Measurements from ENCODE around the gene VPS18. TPM values are rescaled to one million over a fixed set of nuclear protein-coding genes. Genes with fewer than 3 reads are reported as not detected.

The VPS18 gene
- total RNA-seq, 1 experiment from 2014 or later: 14.3 TPM

DNA sequence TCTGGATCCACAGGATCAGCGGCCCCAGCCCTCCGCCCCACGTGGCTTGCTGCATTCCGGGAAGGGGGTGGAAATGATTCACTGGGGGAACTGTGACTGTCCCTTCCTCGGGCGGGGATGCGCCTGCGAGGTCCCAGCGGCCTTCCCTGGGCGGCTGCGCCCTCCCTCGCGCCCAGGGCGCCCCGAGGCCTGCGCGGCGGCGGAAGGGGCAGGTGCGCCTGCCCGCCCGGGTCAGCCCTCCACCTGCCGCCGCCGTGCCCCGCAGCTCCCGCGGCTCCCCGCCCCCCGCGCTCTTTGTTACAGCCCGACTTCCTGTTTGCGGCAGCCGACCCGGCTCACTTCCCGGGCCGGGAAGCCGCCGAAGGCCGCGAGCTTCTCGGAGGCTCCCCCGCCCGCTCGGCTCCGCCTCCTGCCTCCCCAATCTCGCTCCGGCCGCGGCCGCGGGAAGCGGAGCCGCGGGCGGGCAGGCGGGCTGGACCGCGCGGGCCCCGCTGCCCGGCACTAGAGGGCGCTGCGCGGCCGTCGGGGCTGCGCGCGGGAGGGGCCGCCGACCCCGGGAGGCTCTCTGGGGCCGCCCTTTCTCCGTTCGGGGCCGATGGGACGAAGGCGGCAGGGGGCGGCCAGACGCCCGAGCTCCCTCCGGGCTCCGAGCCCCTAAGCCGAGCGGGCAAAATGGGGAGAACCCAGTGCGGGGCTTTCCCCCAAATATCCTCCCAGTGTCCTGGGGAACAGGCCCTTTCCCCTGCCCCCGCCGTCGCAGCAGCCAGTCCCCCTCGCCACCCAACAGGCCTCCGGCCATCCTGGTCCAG, 47.5 kb downstream of the VPS18 start:
- TF ChIP-seq, protein P1, sequence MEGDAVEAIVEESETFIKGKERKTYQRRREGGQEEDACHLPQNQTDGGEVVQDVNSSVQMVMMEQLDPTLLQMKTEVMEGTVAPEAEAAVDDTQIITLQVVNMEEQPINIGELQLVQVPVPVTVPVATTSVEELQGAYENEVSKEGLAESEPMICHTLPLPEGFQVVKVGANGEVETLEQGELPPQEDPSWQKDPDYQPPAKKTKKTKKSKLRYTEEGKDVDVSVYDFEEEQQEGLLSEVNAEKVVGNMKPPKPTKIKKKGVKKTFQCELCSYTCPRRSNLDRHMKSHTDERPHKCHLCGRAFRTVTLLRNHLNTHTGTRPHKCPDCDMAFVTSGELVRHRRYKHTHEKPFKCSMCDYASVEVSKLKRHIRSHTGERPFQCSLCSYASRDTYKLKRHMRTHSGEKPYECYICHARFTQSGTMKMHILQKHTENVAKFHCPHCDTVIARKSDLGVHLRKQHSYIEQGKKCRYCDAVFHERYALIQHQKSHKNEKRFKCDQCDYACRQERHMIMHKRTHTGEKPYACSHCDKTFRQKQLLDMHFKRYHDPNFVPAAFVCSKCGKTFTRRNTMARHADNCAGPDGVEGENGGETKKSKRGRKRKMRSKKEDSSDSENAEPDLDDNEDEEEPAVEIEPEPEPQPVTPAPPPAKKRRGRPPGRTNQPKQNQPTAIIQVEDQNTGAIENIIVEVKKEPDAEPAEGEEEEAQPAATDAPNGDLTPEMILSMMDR (IDR thresholded peaks at IDR 0.05; ENCODE audit: unreplicated experiment): no peak
- Mint-ChIP-seq H3K27me3 (ENCODE audit: unreplicated experiment) (no peaks in the 10 kb centered on the region), H3K9me3 (ENCODE audit: low read depth, unreplicated experiment) (no peaks in the 10 kb centered on the region), H3K4me1 (ENCODE audit: low read depth, unreplicated experiment) (no peaks in the 10 kb centered on the region), H3K4me3 (ENCODE audit: low read depth, unreplicated experiment) (peak overlapping the region; percentile 56), H3K36me3 (ENCODE audit: insufficient read depth, unreplicated experiment) (peaks cover 3% of the 10 kb centered on the region), H3K27ac (ENCODE audit: unreplicated experiment) (no peak overlapping the region)
- CTCF ChIA-PET: interaction anchor here (0.6 to 1.4 kb wide), 5 partner anchors 9 to 36 kb away, joined by 3 to 6 read pairs (median 3); partner anchors contain the start of gene CHAC1
- peak; percentile 71 for DNase-seq
- intact Hi-C loops (cut with micrococcal nuclease; ENCODE audit: unreplicated experiment): loop anchor here (10.0 kb wide), 1 partner anchor 243 kb away; no protein-coding TSS in a partner anchor
- BruUV-seq (replicated peaks): no TSS peak

DNA sequence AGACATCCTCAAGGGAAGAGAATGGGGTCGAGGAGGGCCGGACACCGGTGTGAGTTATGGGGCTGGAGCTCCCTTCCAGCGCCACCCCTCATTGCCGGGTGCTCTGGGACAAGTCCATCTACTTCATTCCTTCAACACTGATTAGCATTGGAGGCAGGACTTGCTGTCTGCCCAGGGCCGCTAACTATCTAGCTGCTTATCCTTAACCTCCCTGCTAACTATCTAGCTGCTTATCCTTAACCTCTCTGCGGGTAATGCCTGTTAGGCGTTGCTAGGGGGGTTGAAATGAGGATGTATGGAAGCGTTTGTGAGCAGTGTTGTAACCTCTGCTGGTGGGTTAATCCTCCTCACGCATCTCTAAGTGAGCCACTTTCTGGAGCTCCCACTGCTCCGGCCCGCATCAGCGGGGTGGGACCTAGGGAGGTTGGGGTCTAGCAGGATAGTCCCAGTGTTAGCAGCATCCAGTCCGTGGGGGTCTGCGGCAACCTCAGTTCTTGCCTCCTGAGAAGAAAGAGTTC, 48.1 kb downstream of the VPS18 start:
- TF ChIP-seq, protein P1 (IDR thresholded peaks at IDR 0.05; ENCODE audit: unreplicated experiment): no peak
- Mint-ChIP-seq H3K4me3 (ENCODE audit: low read depth, unreplicated experiment) (peak overlapping the region; percentile 56), H3K27ac (ENCODE audit: unreplicated experiment) (no peak overlapping the region), H3K4me1 (ENCODE audit: low read depth, unreplicated experiment) (no peaks in the 10 kb centered on the region), H3K9me3 (ENCODE audit: low read depth, unreplicated experiment) (no peaks in the 10 kb centered on the region), H3K27me3 (ENCODE audit: unreplicated experiment) (no peaks in the 10 kb centered on the region), H3K36me3 (ENCODE audit: insufficient read depth, unreplicated experiment) (peaks cover 3% of the 10 kb centered on the region)
- DNase-seq: no peak
- BruUV-seq (replicated peaks): no TSS peak
- intact Hi-C loops (cut with micrococcal nuclease; ENCODE audit: unreplicated experiment): loop anchor here (10.0 kb wide), 1 partner anchor 242 kb away; no protein-coding TSS in a partner anchor
- CTCF ChIA-PET: interaction anchor here (1.0 kb wide), 1 partner anchor 12 kb away, joined by 3 read pairs; no protein-coding TSS in a partner anchor

DNA sequence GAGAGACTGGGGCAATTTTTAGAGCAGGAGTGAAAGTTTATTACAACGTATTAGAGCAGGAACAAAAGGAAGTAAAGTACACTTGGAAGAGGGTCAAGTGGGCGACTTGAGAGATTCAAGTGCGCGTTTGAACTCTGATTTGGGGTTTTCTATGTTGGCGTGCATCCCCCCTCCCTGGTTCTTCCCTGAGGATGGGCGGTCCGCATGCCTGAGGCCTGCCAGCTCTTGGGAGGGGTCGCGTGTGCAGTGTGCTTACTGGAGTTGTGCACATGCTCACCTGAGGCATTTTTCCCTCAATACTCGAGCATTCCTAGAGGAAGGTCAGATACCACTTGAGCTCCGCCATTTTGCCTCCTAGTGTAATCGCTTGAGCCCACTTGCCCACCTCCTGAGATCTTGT, 48.6 kb downstream of the VPS18 start:
- Mint-ChIP-seq H3K4me3 (ENCODE audit: low read depth, unreplicated experiment) (peak overlapping the region; percentile 56), H3K4me1 (ENCODE audit: low read depth, unreplicated experiment) (no peaks in the 10 kb centered on the region), H3K9me3 (ENCODE audit: low read depth, unreplicated experiment) (no peaks in the 10 kb centered on the region), H3K27me3 (ENCODE audit: unreplicated experiment) (no peaks in the 10 kb centered on the region), H3K27ac (ENCODE audit: unreplicated experiment) (no peak overlapping the region), H3K36me3 (ENCODE audit: insufficient read depth, unreplicated experiment) (peaks cover 3% of the 10 kb centered on the region)
- BruUV-seq (replicated peaks): no TSS peak
- no peak for DNase-seq
- CTCF ChIA-PET: interaction anchor here (1.0 kb wide), 1 partner anchor 12 kb away, joined by 3 read pairs; no protein-coding TSS in a partner anchor
- intact Hi-C loops (cut with micrococcal nuclease; ENCODE audit: unreplicated experiment): loop anchor here (10.0 kb wide), 1 partner anchor 242 kb away; no protein-coding TSS in a partner anchor
- TF ChIP-seq, protein P1 (IDR thresholded peaks at IDR 0.05; ENCODE audit: unreplicated experiment): no peak

DNA sequence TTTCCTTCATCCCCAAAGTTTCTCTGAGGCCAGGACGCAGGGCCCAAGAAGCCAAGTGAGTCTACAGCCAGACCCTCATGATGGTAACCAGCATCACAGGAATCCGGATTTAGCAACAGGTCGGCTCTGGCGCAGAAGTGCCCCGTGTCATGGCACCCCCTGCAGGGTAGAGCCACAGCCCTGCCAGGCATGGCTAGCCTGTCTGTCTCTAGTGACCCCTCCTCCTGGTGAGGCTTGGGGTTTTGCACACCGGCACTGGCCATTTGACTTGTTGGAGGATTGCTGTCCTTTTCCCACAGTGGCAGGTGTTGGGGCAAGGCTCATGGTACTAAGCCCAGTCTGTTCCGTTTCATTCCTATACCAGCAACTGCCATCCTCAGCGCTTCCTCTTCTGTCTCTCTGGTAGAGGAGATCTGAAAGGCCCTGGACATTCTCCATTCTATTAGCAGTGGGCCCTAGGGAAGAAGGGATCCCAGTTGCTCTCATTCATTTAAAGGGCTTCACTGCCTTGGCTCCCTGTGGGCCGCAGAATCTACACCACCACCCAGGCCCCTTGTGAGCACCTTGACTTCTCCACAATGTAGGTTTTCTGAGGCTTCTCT, 49.6 kb downstream of the VPS18 start:
- intact Hi-C loops (cut with micrococcal nuclease; ENCODE audit: unreplicated experiment): loop anchor here (10.0 kb wide), 1 partner anchor 241 kb away; no protein-coding TSS in a partner anchor
- Mint-ChIP-seq H3K4me3 (ENCODE audit: low read depth, unreplicated experiment) (no peak overlapping the region), H3K4me1 (ENCODE audit: low read depth, unreplicated experiment) (no peaks in the 10 kb centered on the region), H3K27me3 (ENCODE audit: unreplicated experiment) (no peaks in the 10 kb centered on the region), H3K27ac (ENCODE audit: unreplicated experiment) (no peak overlapping the region), H3K9me3 (ENCODE audit: low read depth, unreplicated experiment) (no peaks in the 10 kb centered on the region), H3K36me3 (ENCODE audit: insufficient read depth, unreplicated experiment) (peaks cover 3% of the 10 kb centered on the region)
- no peak for DNase-seq
- TF ChIP-seq, protein P1 (IDR thresholded peaks at IDR 0.05; ENCODE audit: unreplicated experiment): no peak
- CTCF ChIA-PET: interaction anchor here (1.0 kb wide), 1 partner anchor 11 kb away, joined by 3 read pairs; no protein-coding TSS in a partner anchor
- no TSS peak for BruUV-seq (replicated peaks)

Measured in Calu3 (cell line).